ENCODE results near the gene AGRN.
A peak's percentile ranks its signal among the peaks of the same experiment; 100 is the strongest.
"Not testable (repeated sequence)": the region's sequence is repeated elsewhere in the genome, so short reads cannot be mapped to it uniquely, and the experiment has no call there.

Gene AGRN

GRCh38 chr1:1065940-1066304 is 46.0 kb downstream of the AGRN start:
- Histone ChIP-seq H3K4me1 (ENCODE audit: control insufficient read depth, insufficient read depth, low read length) (peaks cover 48% of the 10 kb centered on the region), H3K27me3 (ENCODE audit: control insufficient read depth, insufficient read depth, low read length) (peaks cover 51% of the 10 kb centered on the region)
- not testable (repeated sequence) for H3K36me3 ChIP-seq (ENCODE audit: control insufficient read depth, insufficient read depth, low read length); H3K9ac ChIP-seq (ENCODE audit: low read length); H3K4me3 ChIP-seq (ENCODE audit: low read length); H3K9me3 ChIP-seq (ENCODE audit: control insufficient read depth, low read length)

- Histone ChIP-seq H3K27me3 (ENCODE audit: control insufficient read depth, insufficient read depth, low read length) (peaks cover 44% of the 10 kb centered on the region), H3K9ac (ENCODE audit: low read length) (no peak overlapping the region), H3K36me3 (ENCODE audit: control insufficient read depth, insufficient read depth, low read length) (no peaks in the 10 kb centered on the region), H3K9me3 (ENCODE audit: control insufficient read depth, low read length) (no peaks in the 10 kb centered on the region), H3K4me1 (ENCODE audit: control insufficient read depth, insufficient read depth, low read length) (peaks cover 48% of the 10 kb centered on the region), H3K4me3 (ENCODE audit: low read length) (no peak overlapping the region)
These were observed 46.7 kb downstream of the AGRN start for GRCh38 chr1:1066403-1067283.

GRCh38 chr1:1067284-1067859 is 47.5 kb downstream of the AGRN start:
- Histone ChIP-seq H3K36me3 (ENCODE audit: control insufficient read depth, insufficient read depth, low read length) (no peaks in the 10 kb centered on the region), H3K4me1 (ENCODE audit: control insufficient read depth, insufficient read depth, low read length) (peaks cover 47% of the 10 kb centered on the region), H3K27me3 (ENCODE audit: control insufficient read depth, insufficient read depth, low read length) (peaks cover 38% of the 10 kb centered on the region), H3K4me3 (ENCODE audit: low read length) (peak overlapping the region; percentile 2), H3K9ac (ENCODE audit: low read length) (no peak overlapping the region), H3K9me3 (ENCODE audit: control insufficient read depth, low read length) (no peaks in the 10 kb centered on the region)

GRCh38 chr1:1067860-1068516 is 48.1 kb downstream of the AGRN start:
- H3K36me3 ChIP-seq (ENCODE audit: control insufficient read depth, insufficient read depth, low read length), result no peaks in the 10 kb centered on the region
- peaks cover 32% of the 10 kb centered on the region for H3K27me3 ChIP-seq (ENCODE audit: control insufficient read depth, insufficient read depth, low read length)
- H3K9ac ChIP-seq (ENCODE audit: low read length), result peak overlapping the region; percentile 53
- peaks cover 47% of the 10 kb centered on the region for H3K4me1 ChIP-seq (ENCODE audit: control insufficient read depth, insufficient read depth, low read length)
- H3K4me3 ChIP-seq (ENCODE audit: low read length), result peak overlapping the region; percentile 2
- H3K9me3 ChIP-seq (ENCODE audit: control insufficient read depth, low read length), result no peaks in the 10 kb centered on the region

GRCh38 chr1:1068517-1069055 is 48.7 kb downstream of the AGRN start:
- H3K36me3 ChIP-seq (ENCODE audit: control insufficient read depth, insufficient read depth, low read length), result no peaks in the 10 kb centered on the region
- peaks cover 31% of the 10 kb centered on the region for H3K27me3 ChIP-seq (ENCODE audit: control insufficient read depth, insufficient read depth, low read length)
- no peak overlapping the region for H3K4me3 ChIP-seq (ENCODE audit: low read length)
- H3K4me1 ChIP-seq (ENCODE audit: control insufficient read depth, insufficient read depth, low read length), result peaks cover 49% of the 10 kb centered on the region
- H3K9ac ChIP-seq (ENCODE audit: low read length), result peak overlapping the region; percentile 53
- no peaks in the 10 kb centered on the region for H3K9me3 ChIP-seq (ENCODE audit: control insufficient read depth, low read length)

- Histone ChIP-seq H3K9ac (ENCODE audit: low read length) (peak overlapping the region; percentile 39), H3K4me1 (ENCODE audit: control insufficient read depth, insufficient read depth, low read length) (peaks cover 49% of the 10 kb centered on the region), H3K4me3 (ENCODE audit: low read length) (no peak overlapping the region), H3K9me3 (ENCODE audit: control insufficient read depth, low read length) (no peaks in the 10 kb centered on the region), H3K36me3 (ENCODE audit: control insufficient read depth, insufficient read depth, low read length) (no peaks in the 10 kb centered on the region), H3K27me3 (ENCODE audit: control insufficient read depth, insufficient read depth, low read length) (peaks cover 26% of the 10 kb centered on the region)
These were observed 49.3 kb downstream of the AGRN start for GRCh38 chr1:1069056-1069710.

GRCh38 chr1:1069711-1070676 is 50.1 kb downstream of the AGRN start:
- peaks cover 54% of the 10 kb centered on the region for H3K4me1 ChIP-seq (ENCODE audit: control insufficient read depth, insufficient read depth, low read length)

GRCh38 chr1:1071486-1072298 is 51.8 kb downstream of the AGRN start:
- Histone ChIP-seq H3K27me3 (ENCODE audit: control insufficient read depth, insufficient read depth, low read length) (peaks cover 22% of the 10 kb centered on the region), H3K4me3 (ENCODE audit: low read length) (no peak overlapping the region), H3K36me3 (ENCODE audit: control insufficient read depth, insufficient read depth, low read length) (no peaks in the 10 kb centered on the region), H3K9ac (ENCODE audit: low read length) (no peak overlapping the region), H3K9me3 (ENCODE audit: control insufficient read depth, low read length) (no peaks in the 10 kb centered on the region), H3K4me1 (ENCODE audit: control insufficient read depth, insufficient read depth, low read length) (peaks cover 56% of the 10 kb centered on the region)

More at GRCh38 chr1:1069711-1070676, 50.1 kb downstream of the AGRN start:
- no peaks in the 10 kb centered on the region for H3K9me3 ChIP-seq (ENCODE audit: control insufficient read depth, low read length)
- H3K27me3 ChIP-seq (ENCODE audit: control insufficient read depth, insufficient read depth, low read length), result peaks cover 22% of the 10 kb centered on the region
- no peak overlapping the region for H3K4me3 ChIP-seq (ENCODE audit: low read length)
- H3K9ac ChIP-seq (ENCODE audit: low read length), result no peak overlapping the region
- no peaks in the 10 kb centered on the region for H3K36me3 ChIP-seq (ENCODE audit: control insufficient read depth, insufficient read depth, low read length)

- Histone ChIP-seq H3K9me3 (ENCODE audit: control insufficient read depth, low read length) (no peaks in the 10 kb centered on the region), H3K4me3 (ENCODE audit: low read length) (no peak overlapping the region), H3K9ac (ENCODE audit: low read length) (peak overlapping the region; percentile 73), H3K36me3 (ENCODE audit: control insufficient read depth, insufficient read depth, low read length) (no peaks in the 10 kb centered on the region), H3K27me3 (ENCODE audit: control insufficient read depth, insufficient read depth, low read length) (peaks cover 22% of the 10 kb centered on the region), H3K4me1 (ENCODE audit: control insufficient read depth, insufficient read depth, low read length) (peaks cover 56% of the 10 kb centered on the region)
These were observed 52.5 kb downstream of the AGRN start for GRCh38 chr1:1072299-1072848.

Data from mucosa of stomach (tissue), 1 donor.